ENCODE data around the gene KRT82. TPM values are rescaled to one million over a fixed set of nuclear protein-coding genes. Genes with fewer than 3 reads are reported as not detected.

The KRT82 gene
- total RNA-seq, 1 experiment from 2014 or later, result not detected

- H3K23ac ChIP-seq (ENCODE audit: insufficient read length, low read depth, low read length), result no peak overlapping the region
- no peaks in the 10 kb centered on the region for H3K9me3 ChIP-seq (ENCODE audit: control insufficient read depth, low read depth, low read length)
- no peak overlapping the region for H4K91ac ChIP-seq (ENCODE audit: insufficient read length, low read depth, low read length)
- H3K36me3 Mint-ChIP-seq (ENCODE audit: insufficient read depth in 1 of 3, low read depth in 3 of 3), result no peaks in the 10 kb centered on the region; a peak in 1 of 7 replicates
- no peak overlapping the region for H3K4me3 Mint-ChIP-seq
- no peaks in the 10 kb centered on the region for H3K23me2 ChIP-seq (ENCODE audit: insufficient read length, low read depth, low read length, poor library complexity, severe bottlenecking)
- H4K8ac ChIP-seq (replicated peaks; ENCODE audit: insufficient read length, low read depth, low read length), result no peak overlapping the region
- H3K27ac Mint-ChIP-seq, result no peak overlapping the region
- no peak overlapping the region for H2BK5ac ChIP-seq (ENCODE audit: insufficient read length, low read length)
- WGBS (ENCODE audit: extremely low coverage, insufficient read length, low lambda C conversion rate), result no CpG with 5 or more reads among the region's 10 CpGs
- no peak overlapping the region for H2AK5ac ChIP-seq (ENCODE audit: insufficient read length, low read length)
- H2BK12ac ChIP-seq (ENCODE audit: insufficient read length, low read depth, low read length), result no peak overlapping the region
- no peaks in the 10 kb centered on the region for H3K27me3 ChIP-seq (ENCODE audit: insufficient read depth, low read length)
- H3K4me1 ChIP-seq (ENCODE audit: insufficient read depth, low read length), result no peaks in the 10 kb centered on the region
- TF ChIP-seq, protein P1, sequence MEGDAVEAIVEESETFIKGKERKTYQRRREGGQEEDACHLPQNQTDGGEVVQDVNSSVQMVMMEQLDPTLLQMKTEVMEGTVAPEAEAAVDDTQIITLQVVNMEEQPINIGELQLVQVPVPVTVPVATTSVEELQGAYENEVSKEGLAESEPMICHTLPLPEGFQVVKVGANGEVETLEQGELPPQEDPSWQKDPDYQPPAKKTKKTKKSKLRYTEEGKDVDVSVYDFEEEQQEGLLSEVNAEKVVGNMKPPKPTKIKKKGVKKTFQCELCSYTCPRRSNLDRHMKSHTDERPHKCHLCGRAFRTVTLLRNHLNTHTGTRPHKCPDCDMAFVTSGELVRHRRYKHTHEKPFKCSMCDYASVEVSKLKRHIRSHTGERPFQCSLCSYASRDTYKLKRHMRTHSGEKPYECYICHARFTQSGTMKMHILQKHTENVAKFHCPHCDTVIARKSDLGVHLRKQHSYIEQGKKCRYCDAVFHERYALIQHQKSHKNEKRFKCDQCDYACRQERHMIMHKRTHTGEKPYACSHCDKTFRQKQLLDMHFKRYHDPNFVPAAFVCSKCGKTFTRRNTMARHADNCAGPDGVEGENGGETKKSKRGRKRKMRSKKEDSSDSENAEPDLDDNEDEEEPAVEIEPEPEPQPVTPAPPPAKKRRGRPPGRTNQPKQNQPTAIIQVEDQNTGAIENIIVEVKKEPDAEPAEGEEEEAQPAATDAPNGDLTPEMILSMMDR (conservative IDR thresholded peaks at IDR 0.05), result peak; percentile 87
- no peak overlapping the region for H3K27ac ChIP-seq (ENCODE audit: insufficient read length, low read depth, low read length)
- H3K79me2 ChIP-seq (ENCODE audit: insufficient read depth, low read length), result no peaks in the 10 kb centered on the region
- no peak overlapping the region for H3K4me2 ChIP-seq (ENCODE audit: insufficient read depth, insufficient read length, low read length)
- no peak overlapping the region for H3K9ac ChIP-seq (ENCODE audit: extremely low read depth, insufficient read length, low read length)
- H2BK120ac ChIP-seq (ENCODE audit: low read depth, low read length, poor library complexity, severe bottlenecking), result no peak overlapping the region
- H2BK15ac ChIP-seq (ENCODE audit: low read depth, low read length), result no peak overlapping the region
- peaks cover 8% of the 10 kb centered on the region for H3K27me3 Mint-ChIP-seq (ENCODE audit: low read depth)
- peak; percentile 88 for DNase-seq
- H3K14ac ChIP-seq (ENCODE audit: insufficient read depth, low read length), result no peak overlapping the region
- H3K4me1 Mint-ChIP-seq, result peaks cover 0 to 11% of the 10 kb centered on the region in 2 experiments; a peak in 2 of 4 replicates
- no peak overlapping the region for H4K5ac ChIP-seq (ENCODE audit: insufficient read length, low read depth, low read length)
- no peaks in the 10 kb centered on the region for H3K79me1 ChIP-seq (ENCODE audit: insufficient read depth, low read depth, low read length, poor library complexity, severe bottlenecking)
- no peak overlapping the region for H3K4ac ChIP-seq (ENCODE audit: low read depth, low read length)
- no peak overlapping the region for H3K56ac ChIP-seq (ENCODE audit: insufficient read length, low read depth, low read length)
- no peaks in the 10 kb centered on the region for H3K9me3 Mint-ChIP-seq
- H2AFZ ChIP-seq (ENCODE audit: low read length), result no peak overlapping the region
- H4K20me1 ChIP-seq (ENCODE audit: control insufficient read depth, insufficient read depth, insufficient read length), result no peaks in the 10 kb centered on the region
- H2BK20ac ChIP-seq (ENCODE audit: low read depth, low read length, poor library complexity, severe bottlenecking), result no peak overlapping the region
- H3T11ph ChIP-seq (ENCODE audit: low read length), result no peak overlapping the region
- H3K18ac ChIP-seq (ENCODE audit: insufficient read length, low read depth, low read length), result no peak overlapping the region
These were observed 33.6 kb downstream of the KRT82 start for GRCh38 chr12:52372216-52373154.
